Colonic mucosa (tissue), 4 donors: ENCODE measurements around the gene CACNA2D2. TPM values are rescaled to one million over a fixed set of nuclear protein-coding genes. Genes with fewer than 3 reads are reported as not detected.
A peak's percentile ranks its signal among the peaks of the same experiment; 100 is the strongest.

Source experiments
- DNase-seq: peaks from one replicate; pipeline ENCODE4 v3.0.0-alpha.2; 2020
- H3K27ac ChIP-seq: fragments of 200-600 bp; one replicate; pipeline ENCODE4 v1.8.0; 2021
- H3K27me3 ChIP-seq: fragments of 200-600 bp; one replicate; pipeline ENCODE4 v1.8.0; 2021
- H3K36me3 ChIP-seq: fragments of 200-600 bp; one replicate; pipeline ENCODE4 v1.8.0; 2021
- H3K4me1 ChIP-seq: fragments of 200-600 bp; one replicate; pipeline ENCODE4 v1.8.0; 2021; ENCODE audit warnings: mild to moderate bottlenecking
- H3K4me3 ChIP-seq: fragments of 200-600 bp; one replicate; pipeline ENCODE4 v1.8.0; 2021
- H3K9ac ChIP-seq, 2 donors: one replicate each; pipeline ENCODE4 v1.7.0; 2013; ENCODE audit warnings: control low read depth in 2 of 2, low read depth in 2 of 2, low read length in 2 of 2
- H3K9me3 ChIP-seq: fragments of 200-600 bp; one replicate; pipeline ENCODE4 v1.8.0; 2021
- intact Hi-C: fragments of 100-400 bp; cut with DNase I; formaldehyde crosslinking; loops from one replicate; pipeline ENCODE4 v1.14.1; 2022
- total RNA-seq, 2 donors: library from RNA; stranded (reverse); fragmentation: NEBNext Ultra II Directional in 1 of 2; extraction: Animal tissue kit (Norgen Biotek cat#: 25700) in 1 of 2; gene quantifications; one replicate each; pipeline ENCODE4 v1.2.1, GENCODE V29; 2021
- TF ChIP-seq, protein P1 (sequence below): fragments of 200-600 bp; IDR thresholded peaks from one replicate; pipeline ENCODE4 v1.8.0; 2022; ENCODE audit warnings: antibody characterized with exemption, mild to moderate bottlenecking
- donor health status: healthy.
- donor health status: DM: no; HTN: no; CAD: no.
- donor health status: DM: no; HTN: no; CAD: no.

Gene CACNA2D2
- total RNA-seq, 2 donors from 2014 or later: 2.4 to 3.3 TPM

DNA sequence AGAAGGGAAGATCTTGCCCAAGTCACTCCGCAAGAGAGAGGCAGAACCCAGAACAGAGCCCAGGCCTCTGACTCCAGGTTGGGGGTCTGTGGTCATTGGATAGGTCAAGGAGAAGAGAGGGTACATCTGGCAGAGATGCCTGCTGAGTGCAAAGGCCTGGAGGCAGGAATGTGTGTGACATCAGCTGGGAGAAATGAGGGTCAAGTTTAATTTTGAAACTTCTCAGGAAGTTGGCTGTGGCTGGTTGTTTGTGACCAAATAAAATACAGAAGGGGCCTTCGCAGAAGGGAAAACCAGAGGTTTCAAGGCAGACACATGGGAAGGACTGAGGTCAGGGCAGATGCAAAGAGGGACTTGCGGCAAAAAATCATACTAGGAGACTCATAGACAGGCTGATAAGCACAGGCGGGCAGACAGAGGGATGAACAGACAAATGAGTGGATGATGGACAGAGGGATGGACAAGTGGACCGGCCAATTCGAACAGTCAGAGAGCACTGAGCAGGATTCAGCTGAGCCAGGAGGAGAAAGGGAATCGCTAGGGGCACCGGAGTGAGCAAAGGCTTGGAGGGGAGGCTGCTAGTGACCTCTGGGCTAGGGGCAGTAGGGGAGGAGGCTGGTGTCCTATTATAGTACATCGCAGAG, 28.8 kb upstream of the CACNA2D2 start:
- Histone ChIP-seq H3K9ac (no peak overlapping the region), H3K9me3 (no peaks in the 10 kb centered on the region), H3K4me3 (no peak overlapping the region), H3K27me3 (no peaks in the 10 kb centered on the region), H3K27ac (no peak overlapping the region), H3K36me3 (no peaks in the 10 kb centered on the region), H3K4me1 (no peaks in the 10 kb centered on the region)
- intact Hi-C loops: no loop called here
- TF ChIP-seq, protein P1, sequence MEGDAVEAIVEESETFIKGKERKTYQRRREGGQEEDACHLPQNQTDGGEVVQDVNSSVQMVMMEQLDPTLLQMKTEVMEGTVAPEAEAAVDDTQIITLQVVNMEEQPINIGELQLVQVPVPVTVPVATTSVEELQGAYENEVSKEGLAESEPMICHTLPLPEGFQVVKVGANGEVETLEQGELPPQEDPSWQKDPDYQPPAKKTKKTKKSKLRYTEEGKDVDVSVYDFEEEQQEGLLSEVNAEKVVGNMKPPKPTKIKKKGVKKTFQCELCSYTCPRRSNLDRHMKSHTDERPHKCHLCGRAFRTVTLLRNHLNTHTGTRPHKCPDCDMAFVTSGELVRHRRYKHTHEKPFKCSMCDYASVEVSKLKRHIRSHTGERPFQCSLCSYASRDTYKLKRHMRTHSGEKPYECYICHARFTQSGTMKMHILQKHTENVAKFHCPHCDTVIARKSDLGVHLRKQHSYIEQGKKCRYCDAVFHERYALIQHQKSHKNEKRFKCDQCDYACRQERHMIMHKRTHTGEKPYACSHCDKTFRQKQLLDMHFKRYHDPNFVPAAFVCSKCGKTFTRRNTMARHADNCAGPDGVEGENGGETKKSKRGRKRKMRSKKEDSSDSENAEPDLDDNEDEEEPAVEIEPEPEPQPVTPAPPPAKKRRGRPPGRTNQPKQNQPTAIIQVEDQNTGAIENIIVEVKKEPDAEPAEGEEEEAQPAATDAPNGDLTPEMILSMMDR: no peak
- DNase-seq: no peak

DNA sequence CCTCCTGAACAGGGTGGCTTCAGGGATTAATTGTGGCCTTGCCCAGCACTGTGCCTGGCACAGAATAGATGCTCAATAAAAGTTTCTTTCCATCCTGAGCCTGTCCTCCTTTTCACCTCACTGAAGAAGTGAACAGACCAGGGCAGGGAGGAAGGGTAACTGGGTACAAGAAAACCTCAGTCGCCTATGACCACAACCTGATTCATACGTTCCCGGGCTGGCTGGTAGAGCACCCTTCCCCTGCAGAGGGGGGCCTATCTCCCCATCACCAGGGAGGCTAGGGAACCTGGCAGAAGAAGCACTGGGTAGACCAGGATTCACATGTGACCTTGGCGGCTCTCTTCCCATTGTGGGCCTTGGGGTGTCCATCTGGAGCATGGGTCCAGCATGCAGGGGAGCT, 27.8 kb upstream of the CACNA2D2 start:
- H3K27me3 ChIP-seq: no peaks in the 10 kb centered on the region
- H3K4me1 ChIP-seq: no peaks in the 10 kb centered on the region
- no peak for DNase-seq
- no peak overlapping the region for H3K9ac ChIP-seq
- intact Hi-C loops: no loop called here
- H3K36me3 ChIP-seq: no peaks in the 10 kb centered on the region
- TF ChIP-seq, protein P1: no peak
- H3K9me3 ChIP-seq: no peaks in the 10 kb centered on the region
- H3K27ac ChIP-seq: no peak overlapping the region
- no peak overlapping the region for H3K4me3 ChIP-seq

DNA sequence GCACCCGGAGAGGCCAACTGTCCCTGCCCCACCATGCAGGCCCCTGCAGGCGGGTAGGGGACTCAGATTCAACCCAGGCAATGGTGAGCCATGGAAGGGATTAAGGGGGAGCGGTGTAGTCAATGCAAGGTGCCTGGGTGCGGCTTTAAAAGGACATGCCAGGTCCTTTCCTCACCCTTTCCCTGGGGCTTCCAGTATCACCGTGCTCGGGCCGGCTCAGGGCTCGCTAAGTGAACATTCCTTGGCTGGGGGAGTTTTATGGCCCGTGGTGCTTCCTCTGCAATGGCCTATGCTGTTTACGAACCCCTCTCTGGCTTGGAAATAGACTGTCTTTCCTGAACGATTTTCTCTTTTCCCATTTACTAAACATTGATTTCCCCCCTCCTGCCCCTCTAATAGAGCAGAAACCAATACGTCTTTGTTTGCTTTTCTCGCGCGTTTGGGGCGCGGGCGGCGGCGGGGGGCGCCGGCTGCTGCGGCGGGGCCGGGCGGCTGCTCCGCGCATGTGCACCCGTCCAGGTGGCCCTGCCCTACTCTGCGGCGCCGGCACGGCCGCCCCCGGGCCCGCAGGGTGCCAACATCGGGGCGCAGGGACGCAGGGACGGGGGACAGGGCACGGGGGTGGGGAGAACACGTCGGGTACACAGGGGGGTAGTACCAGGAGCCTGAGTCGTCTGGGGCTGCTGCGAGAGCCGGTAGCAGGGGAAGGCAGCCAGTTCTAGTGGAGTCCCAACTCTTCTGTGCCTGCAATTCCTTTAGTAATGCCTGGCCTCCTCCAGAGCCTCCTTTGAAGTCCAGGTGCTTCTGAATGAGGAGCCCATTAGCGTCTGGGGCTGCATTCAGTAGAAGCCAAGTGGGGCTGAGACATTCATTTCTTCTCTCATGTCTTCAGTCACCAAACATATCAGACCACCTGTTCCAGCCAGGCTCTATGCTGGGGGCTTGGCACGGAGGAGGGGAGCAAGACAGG, 26.9 kb upstream of the CACNA2D2 start:
- Histone ChIP-seq H3K36me3 (no peaks in the 10 kb centered on the region), H3K27me3 (no peaks in the 10 kb centered on the region), H3K9ac (no peak overlapping the region), H3K9me3 (no peaks in the 10 kb centered on the region), H3K4me3 (no peak overlapping the region), H3K27ac (no peak overlapping the region), H3K4me1 (no peaks in the 10 kb centered on the region)
- TF ChIP-seq, protein P1: no peak
- intact Hi-C loops: no loop called here
- no peak for DNase-seq

DNA sequence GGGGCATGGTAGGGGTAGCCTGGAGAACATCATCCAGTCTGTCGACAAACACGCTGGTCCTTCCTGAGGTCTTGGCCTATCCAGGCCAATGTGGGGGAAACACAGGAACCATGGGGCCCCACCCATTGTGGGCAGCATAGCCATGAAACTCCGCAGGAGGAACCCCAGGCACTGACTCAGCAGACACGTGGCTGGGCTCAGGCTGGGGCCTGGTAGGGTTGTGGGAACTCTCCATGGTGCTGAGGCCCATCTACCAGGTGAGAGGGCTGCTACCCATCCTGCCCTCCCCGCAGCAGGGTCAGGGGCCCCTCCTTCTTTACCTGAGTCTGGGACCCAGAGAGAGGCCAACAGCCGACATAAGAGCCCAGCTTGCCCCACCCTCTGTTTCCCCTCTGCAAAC, 22.6 kb upstream of the CACNA2D2 start:
- no peaks in the 10 kb centered on the region for H3K27me3 ChIP-seq
- no peaks in the 10 kb centered on the region for H3K9me3 ChIP-seq
- H3K4me3 ChIP-seq: no peak overlapping the region
- peak; percentile 40 for DNase-seq
- TF ChIP-seq, protein P1: no peak
- no peaks in the 10 kb centered on the region for H3K4me1 ChIP-seq
- no peak overlapping the region for H3K9ac ChIP-seq
- H3K36me3 ChIP-seq: no peaks in the 10 kb centered on the region
- no peak overlapping the region for H3K27ac ChIP-seq
- intact Hi-C loops: no loop called here

DNA sequence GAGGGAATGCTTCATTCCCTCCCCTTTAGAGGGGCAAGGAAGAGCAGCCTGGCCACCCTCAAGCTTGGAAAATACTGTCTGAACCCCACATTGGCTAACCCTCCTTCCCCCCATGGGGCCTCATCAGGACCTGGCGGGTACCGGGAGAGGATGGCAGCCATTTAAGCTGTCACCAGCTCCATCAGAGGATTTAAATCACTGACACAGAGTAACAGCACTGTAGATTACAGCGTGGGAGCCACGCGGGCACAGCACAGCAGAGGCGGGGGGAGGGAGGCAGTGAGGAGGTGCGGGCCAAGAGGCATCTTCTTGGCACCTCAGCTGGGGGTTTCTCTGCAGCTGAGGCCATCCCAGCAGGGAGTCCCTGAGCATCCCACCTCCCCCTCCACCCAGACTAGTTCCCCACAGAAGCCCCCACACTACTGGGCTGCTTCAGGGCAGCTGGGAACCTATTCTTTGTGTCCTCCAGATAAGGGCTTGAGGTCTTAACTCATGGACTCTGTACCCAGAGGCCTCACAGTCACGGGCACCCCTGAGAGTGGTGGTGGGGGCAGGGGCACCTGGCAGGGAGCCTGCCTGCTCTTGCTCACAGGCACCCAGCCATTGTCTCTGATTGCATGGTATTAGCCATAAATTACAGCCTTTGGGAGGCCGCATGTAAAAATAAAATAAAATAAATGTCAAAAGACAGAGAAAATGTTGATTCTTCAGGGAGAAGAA, 21.9 kb upstream of the CACNA2D2 start:
- TF ChIP-seq, protein P1: no peak
- DNase-seq: no peak
- no peak overlapping the region for H3K27ac ChIP-seq
- no peak overlapping the region for H3K4me3 ChIP-seq
- intact Hi-C loops: no loop called here
- no peaks in the 10 kb centered on the region for H3K36me3 ChIP-seq
- H3K4me1 ChIP-seq: no peaks in the 10 kb centered on the region
- H3K9me3 ChIP-seq: no peaks in the 10 kb centered on the region
- no peak overlapping the region for H3K9ac ChIP-seq
- no peaks in the 10 kb centered on the region for H3K27me3 ChIP-seq
